Measurements from ENCODE around the gene FSTL4.

FSTL4 gene

GRCh38 chr5:133316346-133317343 is 295.7 kb downstream of the FSTL4 start:
- H3K9me3 ChIP-seq (ENCODE audit: severe bottlenecking) = no peaks in the 10 kb centered on the region
- TF ChIP-seq CTCF (IDR thresholded peaks at IDR 0.05; ENCODE audit: poor library complexity, severe bottlenecking) = peak; percentile 15
- H3K4me3 ChIP-seq (ENCODE audit: severe bottlenecking) = no peak overlapping the region
- no peaks in the 10 kb centered on the region for H3K36me3 ChIP-seq (ENCODE audit: low read depth)
- H3K27ac ChIP-seq (ENCODE audit: poor library complexity, severe bottlenecking) = no peak overlapping the region
- no peak for DNase-seq (ENCODE audit: low spot score)
- ATAC-seq (ENCODE audit: low read depth) = no peak
- no peaks in the 10 kb centered on the region for H3K4me1 ChIP-seq (ENCODE audit: insufficient read depth, poor library complexity, severe bottlenecking)
- H3K27me3 ChIP-seq (ENCODE audit: insufficient read depth, poor library complexity, severe bottlenecking) = no peaks in the 10 kb centered on the region

DNA sequence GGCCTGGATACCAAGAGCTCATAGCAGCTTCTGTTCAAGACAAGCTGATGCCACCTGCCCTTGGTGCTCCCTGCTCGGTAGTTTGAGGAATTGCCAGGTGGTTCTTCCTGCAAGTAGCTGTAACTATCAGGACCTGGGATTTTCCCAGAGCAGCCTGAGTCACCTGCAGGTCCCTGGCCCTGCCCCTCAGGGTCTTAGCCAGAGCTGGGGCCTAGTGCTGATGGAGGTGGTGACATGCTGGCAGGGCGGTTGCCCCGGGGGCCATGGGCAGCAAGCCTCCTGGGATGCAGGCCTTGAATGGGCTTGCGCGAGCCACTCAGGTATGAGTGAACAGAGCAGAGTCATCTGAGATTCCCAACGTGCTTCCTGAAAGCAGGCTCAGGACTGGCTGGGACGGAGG is 298.3 kb downstream of the FSTL4 start:
- no peaks in the 10 kb centered on the region for H3K9me3 ChIP-seq (ENCODE audit: severe bottlenecking)
- no peak for TF ChIP-seq CTCF (IDR thresholded peaks at IDR 0.05; ENCODE audit: poor library complexity, severe bottlenecking)
- no peak overlapping the region for H3K4me3 ChIP-seq (ENCODE audit: severe bottlenecking)
- no peak overlapping the region for H3K27ac ChIP-seq (ENCODE audit: poor library complexity, severe bottlenecking)
- no peaks in the 10 kb centered on the region for H3K27me3 ChIP-seq (ENCODE audit: insufficient read depth, poor library complexity, severe bottlenecking)
- H3K4me1 ChIP-seq (ENCODE audit: insufficient read depth, poor library complexity, severe bottlenecking) = no peaks in the 10 kb centered on the region
- no peak for DNase-seq (ENCODE audit: low spot score)
- no peaks in the 10 kb centered on the region for H3K36me3 ChIP-seq (ENCODE audit: low read depth)
- no peak for ATAC-seq (ENCODE audit: low read depth)

DNA sequence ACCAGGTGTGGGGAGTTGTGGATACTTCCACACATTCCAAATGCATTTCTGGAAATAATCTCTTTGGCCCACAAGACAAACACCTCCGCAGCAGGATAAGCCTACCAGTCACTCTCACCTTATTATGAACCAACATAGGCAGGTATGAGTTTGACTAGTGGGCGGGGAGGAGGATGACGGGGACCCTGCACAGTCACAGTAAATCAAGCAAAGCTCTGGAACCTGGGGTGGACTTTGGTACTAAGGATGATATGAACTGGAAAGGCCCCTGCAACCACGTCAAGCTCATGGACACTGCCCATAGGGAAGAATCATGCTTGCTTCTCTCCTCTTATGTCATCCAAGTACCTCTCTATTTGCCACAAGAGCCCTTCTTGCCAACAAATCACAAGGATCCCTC is 301.2 kb downstream of the FSTL4 start:
- Histone ChIP-seq H3K4me3 (ENCODE audit: severe bottlenecking) (no peak overlapping the region), H3K27me3 (ENCODE audit: insufficient read depth, poor library complexity, severe bottlenecking) (no peaks in the 10 kb centered on the region), H3K27ac (ENCODE audit: poor library complexity, severe bottlenecking) (no peak overlapping the region), H3K9me3 (ENCODE audit: severe bottlenecking) (no peaks in the 10 kb centered on the region), H3K36me3 (ENCODE audit: low read depth) (no peaks in the 10 kb centered on the region), H3K4me1 (ENCODE audit: insufficient read depth, poor library complexity, severe bottlenecking) (no peaks in the 10 kb centered on the region)
- TF ChIP-seq CTCF (IDR thresholded peaks at IDR 0.05; ENCODE audit: poor library complexity, severe bottlenecking) = no peak
- no peak for DNase-seq (ENCODE audit: low spot score)
- ATAC-seq (ENCODE audit: low read depth) = no peak

GRCh38 chr5:133309984-133310621 is 302.2 kb downstream of the FSTL4 start:
- no peak for TF ChIP-seq CTCF (IDR thresholded peaks at IDR 0.05; ENCODE audit: poor library complexity, severe bottlenecking)
- no peaks in the 10 kb centered on the region for H3K27me3 ChIP-seq (ENCODE audit: insufficient read depth, poor library complexity, severe bottlenecking)

More at GRCh38 chr5:133309984-133310621, 302.2 kb downstream of the FSTL4 start:
- Histone ChIP-seq H3K9me3 (ENCODE audit: severe bottlenecking) (no peaks in the 10 kb centered on the region), H3K27ac (ENCODE audit: poor library complexity, severe bottlenecking) (no peak overlapping the region), H3K4me1 (ENCODE audit: insufficient read depth, poor library complexity, severe bottlenecking) (no peaks in the 10 kb centered on the region), H3K36me3 (ENCODE audit: low read depth) (no peaks in the 10 kb centered on the region), H3K4me3 (ENCODE audit: severe bottlenecking) (no peak overlapping the region)
- ATAC-seq (ENCODE audit: low read depth) (no peak), DNase-seq (ENCODE audit: low spot score) (no peak)

Data from RWPE2 (cell line).